ENCODE measurements around the gene TMEM95. TPM values are rescaled to one million over a fixed set of nuclear protein-coding genes. Genes with fewer than 3 reads are reported as not detected.
"Not testable (repeated sequence)": the region's sequence is repeated elsewhere in the genome, so short reads cannot be mapped to it uniquely, and the experiment has no call there.

The TMEM95 gene
- polyA plus RNA-seq, 1 donor (not counting 4 experiments of a cell fraction or from before 2014, with no cell fraction given), result not detected

DNA sequence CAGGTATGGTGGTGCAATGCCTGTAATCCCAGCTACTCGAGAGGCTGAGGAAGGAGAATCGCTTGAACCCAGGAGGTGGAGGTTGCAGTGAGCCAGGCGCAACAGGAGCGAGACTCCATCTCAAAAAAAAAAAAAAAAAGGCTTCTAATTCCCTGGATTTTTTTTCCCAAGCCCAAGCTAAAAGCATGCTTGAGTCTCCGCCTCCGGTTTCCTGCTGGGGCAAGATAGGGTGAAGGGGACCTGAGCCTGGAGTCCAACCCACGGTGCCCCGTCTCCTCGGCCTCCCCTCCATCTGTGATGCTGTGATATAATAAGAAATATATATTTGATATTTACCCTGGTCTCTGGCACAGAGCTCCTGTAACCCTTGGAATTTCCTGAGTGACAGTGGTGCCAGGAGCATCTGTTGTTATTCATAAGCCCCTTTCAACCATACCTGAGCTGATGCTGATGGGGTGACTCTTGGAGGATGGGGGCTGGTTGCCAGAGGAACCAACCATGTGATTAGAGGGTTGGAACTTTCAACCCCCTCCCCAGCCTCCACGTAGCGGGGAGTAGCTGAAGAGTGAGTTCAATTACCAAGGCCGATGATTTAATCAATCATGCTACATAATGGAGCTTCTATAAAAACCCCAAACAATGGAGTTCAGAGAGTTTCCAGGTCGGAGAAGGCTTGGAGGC is 13.1 kb downstream of the TMEM95 start:
- Histone ChIP-seq H3K4me3 (ENCODE audit: control insufficient read depth in 2 of 3, extremely low read depth in 1 of 3, insufficient read depth in 2 of 3, low read depth in 1 of 3, low read length in 3 of 3) (no peak overlapping the region), H3K27me3 (ENCODE audit: control insufficient read depth, extremely low read depth, insufficient read depth, low read length) (no peaks in the 10 kb centered on the region), H3K79me2 (ENCODE audit: control insufficient read depth, insufficient read depth, low read length) (no peaks in the 10 kb centered on the region), H3K27ac (ENCODE audit: control insufficient read depth, insufficient read depth, low read length) (no peak overlapping the region), H4K20me1 (ENCODE audit: control insufficient read depth, extremely low read depth, insufficient read depth, low read length) (no peaks in the 10 kb centered on the region), H3K4me1 (ENCODE audit: control insufficient read depth, extremely low read depth, insufficient read depth, low read length) (peaks cover 2% of the 10 kb centered on the region), H2AFZ (ENCODE audit: control insufficient read depth, low read length) (no peak overlapping the region), H3K4me2 (ENCODE audit: control insufficient read depth, extremely low read depth, insufficient read depth, low read depth, low read length) (no peak overlapping the region), H3K9me3 (ENCODE audit: control insufficient read depth, low read depth, low read length) (no peaks in the 10 kb centered on the region), H3K36me3 (ENCODE audit: control insufficient read depth in 2 of 2, extremely low read depth in 1 of 2, insufficient read depth in 2 of 2, low read length in 2 of 2) (no peaks in the 10 kb centered on the region), H3K9me1 (ENCODE audit: control insufficient read depth, extremely low read depth, insufficient read depth, low read length) (no peaks in the 10 kb centered on the region), H3K9ac (ENCODE audit: control insufficient read depth, extremely low read depth, insufficient read depth, low read length) (no peak overlapping the region)
- no peak for DNase-seq (ENCODE audit: low read depth, low spot score)
- dilution Hi-C loops (cut with MboI; ENCODE audit: extremely low pct_ligation_motif_present, low sequenced_read_pairs), result no loop called here
- TF ChIP-seq, protein P1, sequence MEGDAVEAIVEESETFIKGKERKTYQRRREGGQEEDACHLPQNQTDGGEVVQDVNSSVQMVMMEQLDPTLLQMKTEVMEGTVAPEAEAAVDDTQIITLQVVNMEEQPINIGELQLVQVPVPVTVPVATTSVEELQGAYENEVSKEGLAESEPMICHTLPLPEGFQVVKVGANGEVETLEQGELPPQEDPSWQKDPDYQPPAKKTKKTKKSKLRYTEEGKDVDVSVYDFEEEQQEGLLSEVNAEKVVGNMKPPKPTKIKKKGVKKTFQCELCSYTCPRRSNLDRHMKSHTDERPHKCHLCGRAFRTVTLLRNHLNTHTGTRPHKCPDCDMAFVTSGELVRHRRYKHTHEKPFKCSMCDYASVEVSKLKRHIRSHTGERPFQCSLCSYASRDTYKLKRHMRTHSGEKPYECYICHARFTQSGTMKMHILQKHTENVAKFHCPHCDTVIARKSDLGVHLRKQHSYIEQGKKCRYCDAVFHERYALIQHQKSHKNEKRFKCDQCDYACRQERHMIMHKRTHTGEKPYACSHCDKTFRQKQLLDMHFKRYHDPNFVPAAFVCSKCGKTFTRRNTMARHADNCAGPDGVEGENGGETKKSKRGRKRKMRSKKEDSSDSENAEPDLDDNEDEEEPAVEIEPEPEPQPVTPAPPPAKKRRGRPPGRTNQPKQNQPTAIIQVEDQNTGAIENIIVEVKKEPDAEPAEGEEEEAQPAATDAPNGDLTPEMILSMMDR (optimal IDR thresholded peaks at IDR 0.05 in 1 of 3, IDR thresholded peaks at IDR 0.05 in 1 of 3, conservative IDR thresholded peaks at IDR 0.05 in 1 of 3; ENCODE audit: extremely low read depth in 1 of 3, insufficient read depth in 2 of 3, low read length in 3 of 3), result no peak
- no peak for TF ChIP-seq EZH2 (IDR thresholded peaks at IDR 0.05; ENCODE audit: low read length)
- FAIRE-seq, result no peak

DNA sequence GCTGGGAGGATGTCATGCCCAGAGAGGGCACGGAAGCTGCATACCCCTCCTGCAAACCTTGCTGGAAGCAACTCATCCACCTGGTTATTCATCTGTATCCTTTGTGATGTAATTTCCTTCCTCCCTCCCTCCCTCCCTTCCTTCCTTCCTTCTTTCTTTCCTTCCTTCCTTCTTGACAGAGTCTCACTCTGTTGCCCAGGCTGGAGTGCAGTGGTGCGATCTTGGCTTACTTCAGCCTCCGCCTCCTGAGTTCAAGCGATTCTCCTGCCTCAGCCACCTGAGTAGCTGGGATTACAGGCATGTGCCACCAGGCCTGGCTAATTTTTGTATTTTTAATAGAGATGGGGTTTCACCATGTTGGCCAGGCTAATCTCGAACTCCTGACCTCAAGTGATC is 13.6 kb downstream of the TMEM95 start:
- H3K27me3 ChIP-seq (ENCODE audit: control insufficient read depth, extremely low read depth, insufficient read depth, low read length); H3K36me3 ChIP-seq (ENCODE audit: control insufficient read depth in 2 of 2, extremely low read depth in 1 of 2, insufficient read depth in 2 of 2, low read length in 2 of 2); H4K20me1 ChIP-seq (ENCODE audit: control insufficient read depth, extremely low read depth, insufficient read depth, low read length); FAIRE-seq; H3K9me1 ChIP-seq (ENCODE audit: control insufficient read depth, extremely low read depth, insufficient read depth, low read length); H3K4me1 ChIP-seq (ENCODE audit: control insufficient read depth, extremely low read depth, insufficient read depth, low read length); H3K27ac ChIP-seq (ENCODE audit: control insufficient read depth, insufficient read depth, low read length); H3K4me3 ChIP-seq (ENCODE audit: control insufficient read depth in 2 of 3, extremely low read depth in 1 of 3, insufficient read depth in 2 of 3, low read depth in 1 of 3, low read length in 3 of 3); dilution Hi-C loops (cut with MboI; ENCODE audit: extremely low pct_ligation_motif_present, low sequenced_read_pairs); H3K79me2 ChIP-seq (ENCODE audit: control insufficient read depth, insufficient read depth, low read length); H3K9me3 ChIP-seq (ENCODE audit: control insufficient read depth, low read depth, low read length); DNase-seq (ENCODE audit: low read depth, low spot score); H2AFZ ChIP-seq (ENCODE audit: control insufficient read depth, low read length); H3K4me2 ChIP-seq (ENCODE audit: control insufficient read depth, extremely low read depth, insufficient read depth, low read depth, low read length); H3K9ac ChIP-seq (ENCODE audit: control insufficient read depth, extremely low read depth, insufficient read depth, low read length): not testable (repeated sequence)

DNA sequence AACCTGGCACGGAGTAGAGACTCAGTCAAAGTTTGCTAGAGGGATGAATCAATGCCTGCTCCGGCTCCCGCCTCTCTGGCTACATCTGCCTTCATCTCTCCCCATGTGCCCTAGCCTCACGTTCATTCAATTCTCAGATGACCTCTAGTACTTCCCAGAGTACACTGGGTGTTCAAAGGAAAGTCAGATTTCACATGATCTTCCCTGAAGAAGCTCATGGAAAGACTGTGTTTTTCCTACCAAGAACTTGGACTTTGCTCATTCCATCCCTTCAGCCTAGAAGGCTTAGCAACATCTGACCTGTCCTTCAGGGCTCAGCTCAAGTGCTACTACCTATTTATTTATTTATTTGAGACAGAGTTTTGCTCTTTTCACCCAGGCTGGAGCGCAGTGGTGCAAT is 14.9 kb downstream of the TMEM95 start:
- Histone ChIP-seq H3K9ac (ENCODE audit: control insufficient read depth, extremely low read depth, insufficient read depth, low read length) (no peak overlapping the region), H3K79me2 (ENCODE audit: control insufficient read depth, insufficient read depth, low read length) (no peaks in the 10 kb centered on the region), H2AFZ (ENCODE audit: control insufficient read depth, low read length) (no peak overlapping the region), H3K27ac (ENCODE audit: control insufficient read depth, insufficient read depth, low read length) (no peak overlapping the region), H3K9me1 (ENCODE audit: control insufficient read depth, extremely low read depth, insufficient read depth, low read length) (no peaks in the 10 kb centered on the region), H3K9me3 (ENCODE audit: control insufficient read depth, low read depth, low read length) (no peaks in the 10 kb centered on the region), H4K20me1 (ENCODE audit: control insufficient read depth, extremely low read depth, insufficient read depth, low read length) (no peaks in the 10 kb centered on the region), H3K27me3 (ENCODE audit: control insufficient read depth, extremely low read depth, insufficient read depth, low read length) (no peaks in the 10 kb centered on the region), H3K4me1 (ENCODE audit: control insufficient read depth, extremely low read depth, insufficient read depth, low read length) (no peaks in the 10 kb centered on the region), H3K4me3 (ENCODE audit: control insufficient read depth in 2 of 3, extremely low read depth in 1 of 3, insufficient read depth in 2 of 3, low read depth in 1 of 3, low read length in 3 of 3) (no peak overlapping the region), H3K4me2 (ENCODE audit: control insufficient read depth, extremely low read depth, insufficient read depth, low read depth, low read length) (no peak overlapping the region), H3K36me3 (ENCODE audit: control insufficient read depth in 2 of 2, extremely low read depth in 1 of 2, insufficient read depth in 2 of 2, low read length in 2 of 2) (no peaks in the 10 kb centered on the region)
- FAIRE-seq, result no peak
- no peak for DNase-seq (ENCODE audit: low read depth, low spot score)
- dilution Hi-C loops (cut with MboI; ENCODE audit: extremely low pct_ligation_motif_present, low sequenced_read_pairs), result no loop called here
- TF ChIP-seq, protein P1 (optimal IDR thresholded peaks at IDR 0.05 in 1 of 3, IDR thresholded peaks at IDR 0.05 in 1 of 3, conservative IDR thresholded peaks at IDR 0.05 in 1 of 3; ENCODE audit: extremely low read depth in 1 of 3, insufficient read depth in 2 of 3, low read length in 3 of 3), result no peak
- no peak for TF ChIP-seq EZH2 (IDR thresholded peaks at IDR 0.05; ENCODE audit: low read length)

Data from keratinocyte (primary cell).